GM18870 (cell line): Measurements from ENCODE around the gene SLC35F4.

Experiments used
- ATAC-seq: cut with Tn5 transposase; IDR thresholded peaks from one replicate; pipeline ENCODE4 v1.9.1; 2021; ENCODE audit warnings: moderate library complexity; ENCODE audit not compliant: unreplicated experiment

The SLC35F4 gene

DNA sequence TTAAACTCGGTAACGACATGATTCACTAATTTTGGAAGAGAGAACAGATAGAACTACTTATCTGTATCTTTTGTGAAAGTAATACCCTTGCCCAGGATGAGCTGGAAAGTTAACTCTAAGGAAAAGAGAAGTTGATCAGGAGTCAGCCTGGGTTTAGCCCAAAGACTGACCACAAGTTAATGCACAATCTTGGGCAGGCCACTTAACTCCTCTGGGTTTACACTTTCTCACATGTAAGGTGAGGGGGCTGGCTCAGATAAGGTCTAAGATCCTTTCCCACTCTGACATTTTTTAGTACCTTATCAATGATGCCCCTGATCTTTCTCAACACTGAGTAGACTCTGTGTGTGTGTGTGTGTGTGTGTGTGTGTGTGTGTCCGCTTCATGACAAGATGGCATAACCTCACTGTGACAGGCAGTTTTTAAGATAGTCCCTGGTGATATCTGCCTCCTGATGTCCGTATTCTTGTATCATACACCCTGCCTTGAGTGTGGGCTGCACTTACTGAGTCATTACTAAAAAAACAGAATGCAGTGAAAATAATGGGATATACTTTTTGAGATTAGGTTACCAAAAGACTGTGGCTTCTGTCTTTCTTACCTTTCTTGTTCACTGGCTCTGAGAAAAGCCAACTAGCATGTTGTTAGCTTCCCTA, 316.0 kb downstream of the SLC35F4 start:
- peak; percentile 49 for ATAC-seq

DNA sequence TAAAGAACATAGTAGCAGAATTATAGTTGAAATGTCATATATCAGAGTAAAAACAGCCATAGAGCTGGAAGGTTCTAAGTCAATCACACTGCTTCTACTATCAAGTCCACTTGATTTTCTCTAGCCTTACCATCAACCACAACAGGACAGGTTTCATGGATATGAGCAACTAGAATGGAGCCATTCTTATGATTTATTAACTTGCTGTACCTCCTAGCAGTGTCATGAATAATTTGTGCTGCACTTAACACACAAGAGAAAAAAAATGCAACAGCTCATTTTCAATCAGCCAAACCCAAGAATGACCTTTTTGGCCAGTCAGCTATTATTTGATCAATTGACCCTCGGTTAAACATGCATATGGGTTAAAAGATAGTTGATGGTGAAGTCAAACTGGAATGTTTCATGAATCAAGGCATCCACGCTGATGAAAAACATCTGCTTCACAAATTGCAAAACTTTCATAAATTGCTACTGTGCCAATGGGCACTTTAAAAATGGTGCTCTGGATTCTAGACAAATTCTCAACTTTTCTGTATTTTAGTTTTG, 316.8 kb downstream of the SLC35F4 start:
- no peak for ATAC-seq

DNA sequence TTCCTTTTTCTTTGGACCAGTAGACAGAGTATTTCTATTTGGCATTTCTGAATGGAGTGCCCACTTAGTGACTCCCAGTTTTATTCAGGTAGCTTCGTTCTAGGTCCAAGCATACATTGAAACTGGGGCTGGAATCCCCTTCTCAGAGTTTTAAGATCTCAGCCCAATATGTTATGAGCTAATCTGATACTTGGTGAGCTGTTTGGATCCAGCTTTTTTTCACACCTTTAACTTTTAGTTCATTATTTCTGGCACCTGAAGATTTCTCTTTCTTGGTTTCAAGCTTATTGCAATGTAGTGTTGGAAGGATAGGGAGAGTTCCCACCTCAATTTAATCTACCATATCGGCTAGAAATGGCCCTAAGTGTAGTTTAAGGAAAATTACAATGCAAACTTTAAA, 318.8 kb downstream of the SLC35F4 start:
- ATAC-seq = no peak

DNA sequence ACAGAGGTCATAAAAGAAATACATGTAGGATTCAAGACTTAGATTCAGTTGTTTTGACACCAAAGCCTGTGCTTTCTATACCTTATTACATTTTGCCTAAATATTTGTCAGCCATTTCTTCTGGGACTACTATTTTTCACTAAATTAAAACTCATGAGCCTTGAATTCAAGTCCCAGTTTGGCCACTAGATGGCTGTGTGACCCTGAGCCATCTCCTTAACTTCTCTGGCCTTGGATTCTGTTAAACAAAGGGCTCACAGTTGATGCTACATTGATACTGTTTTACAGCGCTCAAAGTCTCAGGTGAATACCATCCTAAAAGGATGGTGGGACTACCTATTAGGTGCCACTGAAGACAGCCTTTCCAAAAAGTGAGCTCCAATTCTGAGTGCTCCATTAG, 332.7 kb downstream of the SLC35F4 start:
- ATAC-seq = peak; percentile 58

DNA sequence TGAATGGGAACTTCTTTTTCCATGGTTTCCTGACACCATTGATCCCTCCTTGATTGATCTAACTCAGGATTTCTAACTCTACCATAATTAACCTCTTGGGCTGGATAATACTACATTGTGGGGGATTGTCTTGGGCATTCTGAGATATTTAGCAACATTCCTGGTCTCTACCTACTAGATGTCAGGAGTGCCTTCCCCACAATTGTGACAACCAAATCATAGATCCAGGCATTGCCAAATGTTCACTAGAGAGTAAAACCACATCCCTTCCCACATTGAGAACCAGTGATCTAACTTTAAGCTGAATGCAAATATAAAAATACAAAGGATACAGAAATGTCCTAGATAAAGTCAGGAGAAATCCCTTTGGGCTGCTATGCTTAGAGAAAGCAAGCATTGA, 335.3 kb downstream of the SLC35F4 start:
- no peak for ATAC-seq

- no peak for ATAC-seq
These were observed 338.9 kb downstream of the SLC35F4 start for GRCh38 chr14:57526942-57527341.

GRCh38 chr14:57519043-57519442, 346.8 kb downstream of the SLC35F4 start:
- no peak for ATAC-seq
